ENCODE data around the gene NDEL1.
A peak's percentile ranks its signal among the peaks of the same experiment; 100 is the strongest.

The NDEL1 gene

GRCh38 chr17:8417806-8418205 lies 17.9 kb upstream of the NDEL1 start:
- no peak for DNase-seq (ENCODE audit: low read depth)

GRCh38 chr17:8418471-8418870 lies 17.2 kb upstream of the NDEL1 start:
- DNase-seq (ENCODE audit: low read depth) = no peak

- DNase-seq (ENCODE audit: low read depth) = no peak
Measured at GRCh38 chr17:8419305-8419704, 16.4 kb upstream of the NDEL1 start.

- DNase-seq (ENCODE audit: low read depth) = no peak
Measured at GRCh38 chr17:8420041-8420934, 15.4 kb upstream of the NDEL1 start.

GRCh38 chr17:8421571-8421970 lies 14.1 kb upstream of the NDEL1 start:
- no peak for DNase-seq (ENCODE audit: low read depth)

GRCh38 chr17:8426094-8426720 lies 9.5 kb upstream of the NDEL1 start:
- DNase-seq (ENCODE audit: low read depth) = no peak

GRCh38 chr17:8426802-8427201 lies 8.9 kb upstream of the NDEL1 start:
- no peak for DNase-seq (ENCODE audit: low read depth)

- no peak for DNase-seq (ENCODE audit: low read depth)
Measured at GRCh38 chr17:8430966-8431365, 4.7 kb upstream of the NDEL1 start.

- DNase-seq (ENCODE audit: low read depth) = peak; percentile 47
Measured at GRCh38 chr17:8436169-8436843, 622 bp downstream of the NDEL1 start.

- DNase-seq (ENCODE audit: low read depth) = no peak
Measured at GRCh38 chr17:8436844-8437171, 1.1 kb downstream of the NDEL1 start.

GRCh38 chr17:8438441-8438840 lies 2.8 kb downstream of the NDEL1 start:
- DNase-seq (ENCODE audit: low read depth) = no peak

- DNase-seq (ENCODE audit: low read depth) = no peak
Measured at GRCh38 chr17:8439681-8440080, 4.0 kb downstream of the NDEL1 start.

GRCh38 chr17:8441690-8442089 lies 6.0 kb downstream of the NDEL1 start:
- DNase-seq (ENCODE audit: low read depth) = no peak

- DNase-seq (ENCODE audit: low read depth) = no peak
Measured at GRCh38 chr17:8442310-8442709, 6.6 kb downstream of the NDEL1 start.

GRCh38 chr17:8443756-8444155 lies 8.1 kb downstream of the NDEL1 start:
- no peak for DNase-seq (ENCODE audit: low read depth)

GRCh38 chr17:8444494-8444893 lies 8.8 kb downstream of the NDEL1 start:
- DNase-seq (ENCODE audit: low read depth) = no peak

- DNase-seq (ENCODE audit: low read depth) = no peak
Measured at GRCh38 chr17:8445536-8445935, 9.9 kb downstream of the NDEL1 start.

GRCh38 chr17:8447799-8448198 lies 12.1 kb downstream of the NDEL1 start:
- DNase-seq (ENCODE audit: low read depth) = no peak

- no peak for DNase-seq (ENCODE audit: low read depth)
Measured at GRCh38 chr17:8448310-8448709, 12.6 kb downstream of the NDEL1 start.

- no peak for DNase-seq (ENCODE audit: low read depth)
Measured at GRCh38 chr17:8451933-8452614, 16.4 kb downstream of the NDEL1 start.

GRCh38 chr17:8453326-8453725 lies 17.6 kb downstream of the NDEL1 start:
- no peak for DNase-seq (ENCODE audit: low read depth)

GRCh38 chr17:8455665-8456209 lies 20.1 kb downstream of the NDEL1 start:
- no peak for DNase-seq (ENCODE audit: low read depth)
